HEK293T (cell line): Measurements from ENCODE around the gene THOP1.

ENCODE experiments used
- BHLHE40 ChIP-seq: fragments of 450-650 bp; IDR thresholded peaks from 2 replicates; pipeline ENCODE4 v1.6.1; 2016; ENCODE audit warnings: mild to moderate bottlenecking, moderate library complexity, borderline replicate concordance
- ELF4 ChIP-seq: fragments of 450-650 bp; IDR thresholded peaks from 2 replicates; pipeline ENCODE4 v1.6.1; 2017; ENCODE audit warnings: antibody characterized with exemption
- PKNOX1 ChIP-seq: fragments of 450-650 bp; IDR thresholded peaks from 2 replicates; pipeline ENCODE4 v1.6.1; 2016

DNA sequence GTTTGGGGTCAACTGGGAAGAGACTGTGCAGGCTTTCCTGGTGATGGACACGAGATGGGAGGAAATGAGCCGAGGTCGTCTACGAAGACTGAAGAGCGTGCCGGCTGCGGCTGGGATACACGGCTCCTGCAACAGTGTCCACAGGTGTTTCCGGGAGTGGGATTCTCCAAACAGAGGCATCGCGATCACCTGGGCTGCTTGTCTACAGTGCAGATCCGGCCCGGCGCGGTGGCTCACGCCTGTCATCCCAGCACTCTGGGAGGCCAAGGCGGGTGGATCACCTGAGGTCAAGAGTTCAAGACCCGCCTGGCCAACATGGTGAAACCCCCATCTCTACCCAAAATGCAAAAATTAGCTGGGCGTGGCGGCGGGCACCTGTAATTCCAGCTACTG is 33.9 kb upstream of the THOP1 start:
- TF ChIP-seq ELF4 (no peak), PKNOX1 (no peak), BHLHE40 (no peak)
